Breast epithelium (tissue), 4 donors: ENCODE results near the gene PDGFC. TPM values are rescaled to one million over a fixed set of nuclear protein-coding genes. Genes with fewer than 3 reads are reported as not detected.

Experiments used
- DNase-seq, 2 donors: peaks; one replicate each; pipeline ENCODE4 v3.0.0-alpha.2; 2019; ENCODE audit warnings: low spot score in 2 of 2
- H3K27ac ChIP-seq, 2 donors: fragments of 200-600 bp; sonication (generic) in 1 of 2; one replicate each; pipeline ENCODE4 v1.5.1; 2016 to 2019; ENCODE audit warnings: mild to moderate bottlenecking in 1 of 2
- H3K27me3 ChIP-seq, 2 donors: fragments of 200-600 bp; sonication (generic) in 1 of 2; one replicate each; pipeline versions ENCODE4 v1.5.1 to v1.6.0; 2017 to 2019; ENCODE audit warnings: control low read depth in 1 of 2, mild to moderate bottlenecking in 1 of 2
- H3K36me3 ChIP-seq: fragments of 200-600 bp; one replicate; pipeline ENCODE4 v1.5.1; 2019
- H3K4me1 ChIP-seq, 2 donors: fragments of 200-600 bp; sonication (generic); one replicate each; pipeline ENCODE4 v1.5.1; 2016 to 2019; ENCODE audit warnings: control low read depth in 1 of 2
- H3K4me3 ChIP-seq, 3 donors: fragments of 200-600 bp; sonication (generic); 1 replicate in 2 of 3; 2 replicates in 1 of 3; pipeline ENCODE4 v1.5.1; 2016 to 2019; ENCODE audit warnings: mild to moderate bottlenecking in 3 of 3, moderate library complexity in 2 of 3
- H3K9me3 ChIP-seq, 2 donors: fragments of 200-600 bp; sonication (generic) in 1 of 2; one replicate each; pipeline ENCODE4 v1.5.1; 2016 to 2019; ENCODE audit warnings: control low read depth in 1 of 2
- POLR2A ChIP-seq: fragments of 450-650 bp; IDR thresholded peaks from one replicate; pipeline ENCODE4 v1.6.1; 2016; ENCODE audit warnings: antibody characterized with exemption, mild to moderate bottlenecking, moderate library complexity
- POLR2AphosphoS5 ChIP-seq, 3 donors: sonication (generic); formaldehyde crosslinking; IDR thresholded peaks; one replicate each; pipeline ENCODE4 v1.6.1; 2017; ENCODE audit warnings: antibody characterized with exemption in 3 of 3
- intact Hi-C: fragments of 100-400 bp; cut with DNase I; formaldehyde crosslinking; loops from one replicate; pipeline ENCODE4 v1.15.1; 2023; ENCODE audit warnings: low total_unique reads
- total RNA-seq, 3 donors: library from RNA; depleted of rRNA; stranded (reverse); fragments of >200 nt; gene quantifications; one replicate each; pipeline ENCODE4 v1.1.0, GENCODE V29; 2016
- TF ChIP-seq, protein P1 (sequence below), 3 donors: fragments of 450-650 bp; IDR thresholded peaks; one replicate each; pipeline ENCODE4 v1.5.1; 2016 to 2017; ENCODE audit warnings: antibody characterized with exemption in 3 of 3, mild to moderate bottlenecking in 3 of 3, moderate library complexity in 3 of 3

PDGFC gene
- total RNA-seq, 3 donors from 2014 or later, result 32.4 to 59.7 (median 54.4) TPM

DNA sequence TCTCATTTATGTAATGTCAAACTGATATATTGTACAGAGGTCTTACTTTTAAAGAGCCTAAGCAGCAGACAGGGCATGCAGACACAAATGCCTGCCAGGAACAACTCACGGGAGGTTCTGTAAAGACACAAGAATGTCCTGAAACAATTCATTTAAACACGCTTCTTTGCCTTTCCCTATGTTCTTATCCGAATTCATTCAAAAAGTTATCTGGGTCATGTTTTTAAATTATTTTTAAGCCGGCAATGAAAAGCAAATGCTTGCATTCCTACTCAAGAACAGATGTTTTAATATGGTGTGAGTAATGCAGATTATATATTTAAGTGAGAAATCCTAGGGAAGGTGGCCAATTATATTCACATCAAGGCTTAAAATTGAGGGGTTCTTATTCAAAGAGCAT is 192.6 kb downstream of the PDGFC start:
- Histone ChIP-seq H3K36me3 (no peaks in the 10 kb centered on the region), H3K4me3 (no peak overlapping the region), H3K27ac (no peak overlapping the region), H3K9me3 (no peaks in the 10 kb centered on the region), H3K4me1 (no peaks in the 10 kb centered on the region), H3K27me3 (no peaks in the 10 kb centered on the region)
- intact Hi-C loops, result no loop called here
- DNase-seq, result no peak
- TF ChIP-seq, protein P1, sequence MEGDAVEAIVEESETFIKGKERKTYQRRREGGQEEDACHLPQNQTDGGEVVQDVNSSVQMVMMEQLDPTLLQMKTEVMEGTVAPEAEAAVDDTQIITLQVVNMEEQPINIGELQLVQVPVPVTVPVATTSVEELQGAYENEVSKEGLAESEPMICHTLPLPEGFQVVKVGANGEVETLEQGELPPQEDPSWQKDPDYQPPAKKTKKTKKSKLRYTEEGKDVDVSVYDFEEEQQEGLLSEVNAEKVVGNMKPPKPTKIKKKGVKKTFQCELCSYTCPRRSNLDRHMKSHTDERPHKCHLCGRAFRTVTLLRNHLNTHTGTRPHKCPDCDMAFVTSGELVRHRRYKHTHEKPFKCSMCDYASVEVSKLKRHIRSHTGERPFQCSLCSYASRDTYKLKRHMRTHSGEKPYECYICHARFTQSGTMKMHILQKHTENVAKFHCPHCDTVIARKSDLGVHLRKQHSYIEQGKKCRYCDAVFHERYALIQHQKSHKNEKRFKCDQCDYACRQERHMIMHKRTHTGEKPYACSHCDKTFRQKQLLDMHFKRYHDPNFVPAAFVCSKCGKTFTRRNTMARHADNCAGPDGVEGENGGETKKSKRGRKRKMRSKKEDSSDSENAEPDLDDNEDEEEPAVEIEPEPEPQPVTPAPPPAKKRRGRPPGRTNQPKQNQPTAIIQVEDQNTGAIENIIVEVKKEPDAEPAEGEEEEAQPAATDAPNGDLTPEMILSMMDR (IDR thresholded peaks at IDR 0.05), result no peak
- TF ChIP-seq POLR2A (no peak), POLR2AphosphoS5 (IDR thresholded peaks at IDR 0.05) (no peak)

DNA sequence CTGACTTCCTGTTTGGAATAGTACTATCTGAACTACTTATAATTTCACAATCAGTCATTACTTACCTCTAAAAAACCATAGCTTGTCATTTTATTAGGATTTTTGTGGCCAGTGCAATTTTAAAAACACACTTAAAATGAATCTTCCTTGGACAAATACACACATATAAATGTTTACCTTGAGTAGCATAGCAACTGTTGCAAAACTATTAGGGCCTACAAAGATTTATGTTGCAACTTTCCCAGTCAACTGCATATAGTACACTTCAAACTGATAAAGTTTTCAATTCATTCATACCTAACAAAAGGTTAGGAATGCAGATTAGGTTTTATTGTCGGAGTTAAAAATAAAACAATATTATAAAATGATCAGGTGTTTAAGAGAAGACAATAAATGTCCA is 193.0 kb downstream of the PDGFC start:
- Histone ChIP-seq H3K9me3 (no peaks in the 10 kb centered on the region), H3K36me3 (no peaks in the 10 kb centered on the region), H3K4me3 (no peak overlapping the region), H3K27me3 (no peaks in the 10 kb centered on the region), H3K27ac (no peak overlapping the region), H3K4me1 (no peaks in the 10 kb centered on the region)
- DNase-seq, result no peak
- no peak for TF ChIP-seq POLR2AphosphoS5 (IDR thresholded peaks at IDR 0.05)
- intact Hi-C loops, result no loop called here

- Histone ChIP-seq H3K36me3 (no peaks in the 10 kb centered on the region), H3K27ac (no peak overlapping the region), H3K9me3 (no peaks in the 10 kb centered on the region), H3K4me3 (no peak overlapping the region), H3K4me1 (no peaks in the 10 kb centered on the region), H3K27me3 (no peaks in the 10 kb centered on the region)
- TF ChIP-seq, protein P1 (IDR thresholded peaks at IDR 0.05), result no peak
- no peak for TF ChIP-seq POLR2A
- no peak for TF ChIP-seq POLR2AphosphoS5 (IDR thresholded peaks at IDR 0.05)
- DNase-seq, result no peak
- intact Hi-C loops, result no loop called here
Measured at GRCh38 chr4:156778093-156778492, 193.5 kb downstream of the PDGFC start.

GRCh38 chr4:156775813-156776212 is 195.8 kb downstream of the PDGFC start:
- H3K4me1 ChIP-seq, result no peaks in the 10 kb centered on the region
- no peaks in the 10 kb centered on the region for H3K36me3 ChIP-seq
- H3K27ac ChIP-seq, result no peak overlapping the region
- no peaks in the 10 kb centered on the region for H3K27me3 ChIP-seq
- no peaks in the 10 kb centered on the region for H3K9me3 ChIP-seq
- H3K4me3 ChIP-seq, result no peak overlapping the region
- TF ChIP-seq, protein P1 (IDR thresholded peaks at IDR 0.05), result no peak
- no peak for TF ChIP-seq POLR2AphosphoS5 (IDR thresholded peaks at IDR 0.05)
- TF ChIP-seq POLR2A, result no peak
- DNase-seq, result no peak
- intact Hi-C loops, result no loop called here

DNA sequence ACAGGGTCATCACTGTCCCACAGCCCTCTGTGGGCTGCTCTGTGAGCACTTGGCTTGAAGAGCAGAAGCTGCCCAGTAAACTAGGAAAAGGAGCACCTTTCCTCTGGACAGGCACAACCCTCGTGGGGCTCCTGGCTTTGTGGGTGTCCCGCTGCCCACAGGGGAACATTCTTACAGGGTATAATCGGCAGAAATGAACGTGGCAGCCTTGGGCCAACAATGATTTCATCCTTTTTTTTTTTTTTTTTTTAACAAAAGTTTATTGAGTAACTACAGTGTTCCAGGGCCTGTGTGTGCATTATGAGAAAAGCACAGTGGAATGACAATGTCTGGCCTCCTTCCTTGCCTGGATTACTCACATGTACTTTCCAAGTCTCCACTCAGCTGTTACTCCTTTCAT is 197.2 kb downstream of the PDGFC start:
- no peak overlapping the region for H3K27ac ChIP-seq
- no peaks in the 10 kb centered on the region for H3K4me1 ChIP-seq
- TF ChIP-seq POLR2AphosphoS5 (IDR thresholded peaks at IDR 0.05), result no peak
- TF ChIP-seq, protein P1 (IDR thresholded peaks at IDR 0.05), result no peak
- TF ChIP-seq POLR2A, result no peak
- no peak for DNase-seq
- H3K9me3 ChIP-seq, result no peaks in the 10 kb centered on the region
- intact Hi-C loops, result no loop called here
- no peak overlapping the region for H3K4me3 ChIP-seq
- H3K36me3 ChIP-seq, result no peaks in the 10 kb centered on the region
- no peaks in the 10 kb centered on the region for H3K27me3 ChIP-seq
